ENCODE measurements around the gene SIRPA.

Gene SIRPA

GRCh38 chr20:1883986-1884385 lies 11.2 kb upstream of the SIRPA start:
- no peak overlapping the region for H3K4me3 ChIP-seq (ENCODE audit: control insufficient read depth, low read depth, low read length)
- no peak for DNase-seq (ENCODE audit: low read depth)
- TF ChIP-seq CTCF (IDR thresholded peaks at IDR 0.05; ENCODE audit: control insufficient read depth, insufficient read depth, low read depth, low read length, missing control alignments): no peak

GRCh38 chr20:1885254-1885653 lies 10.0 kb upstream of the SIRPA start:
- no peak for TF ChIP-seq CTCF (IDR thresholded peaks at IDR 0.05; ENCODE audit: control insufficient read depth, insufficient read depth, low read depth, low read length, missing control alignments)
- no peak overlapping the region for H3K4me3 ChIP-seq (ENCODE audit: control insufficient read depth, low read depth, low read length)
- DNase-seq (ENCODE audit: low read depth): no peak

- H3K4me3 ChIP-seq (ENCODE audit: control insufficient read depth, low read depth, low read length): no peak overlapping the region
- TF ChIP-seq CTCF (IDR thresholded peaks at IDR 0.05; ENCODE audit: control insufficient read depth, insufficient read depth, low read depth, low read length, missing control alignments): no peak
- no peak for DNase-seq (ENCODE audit: low read depth)
These were observed 9.1 kb upstream of the SIRPA start for GRCh38 chr20:1885940-1886693.

DNA sequence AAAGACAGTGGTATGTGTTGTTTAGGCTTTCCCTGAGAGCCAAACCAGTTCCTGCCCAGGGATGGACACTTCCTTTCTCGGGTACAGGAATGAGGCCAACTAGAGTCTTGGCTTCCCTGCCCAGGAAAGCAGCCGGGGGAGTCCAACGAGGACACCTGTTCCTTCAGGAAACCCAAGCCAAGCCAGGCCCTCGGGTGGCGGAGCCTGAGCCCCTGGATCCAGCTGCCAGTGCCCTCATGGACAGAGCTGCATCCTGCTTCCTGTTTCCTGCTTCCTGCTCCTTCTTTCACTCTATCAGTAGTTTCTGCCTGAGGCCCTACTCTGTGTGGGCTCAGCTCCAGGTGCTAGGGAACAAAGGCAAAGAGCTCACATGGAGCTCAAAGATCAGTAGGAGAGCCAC lies 7.9 kb upstream of the SIRPA start:
- no peak for TF ChIP-seq CTCF (IDR thresholded peaks at IDR 0.05; ENCODE audit: control insufficient read depth, insufficient read depth, low read depth, low read length, missing control alignments)
- H3K4me3 ChIP-seq (ENCODE audit: control insufficient read depth, low read depth, low read length): no peak overlapping the region
- no peak for DNase-seq (ENCODE audit: low read depth)

DNA sequence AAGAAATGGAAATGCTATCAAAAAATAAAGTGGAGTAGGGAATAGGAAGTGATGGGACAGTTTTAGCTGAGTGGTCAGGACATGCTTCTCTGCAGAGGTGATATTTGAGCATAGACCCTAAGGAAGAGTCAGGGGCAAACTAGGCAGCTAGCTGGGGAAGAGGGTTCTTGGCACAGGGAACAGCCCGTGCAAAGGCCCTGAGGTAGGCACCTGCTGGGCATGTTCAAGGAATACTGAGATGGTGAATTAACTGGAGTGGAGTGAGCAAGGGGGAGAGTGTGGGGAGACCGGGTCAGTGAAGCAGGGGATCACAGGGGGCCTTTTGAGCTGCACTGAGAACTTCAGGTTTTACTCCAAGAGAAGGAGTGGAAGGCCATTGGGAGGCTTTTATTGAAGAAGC lies 7.5 kb upstream of the SIRPA start:
- no peak for DNase-seq (ENCODE audit: low read depth)
- no peak for TF ChIP-seq CTCF (IDR thresholded peaks at IDR 0.05; ENCODE audit: control insufficient read depth, insufficient read depth, low read depth, low read length, missing control alignments)
- H3K4me3 ChIP-seq (ENCODE audit: control insufficient read depth, low read depth, low read length): no peak overlapping the region

DNA sequence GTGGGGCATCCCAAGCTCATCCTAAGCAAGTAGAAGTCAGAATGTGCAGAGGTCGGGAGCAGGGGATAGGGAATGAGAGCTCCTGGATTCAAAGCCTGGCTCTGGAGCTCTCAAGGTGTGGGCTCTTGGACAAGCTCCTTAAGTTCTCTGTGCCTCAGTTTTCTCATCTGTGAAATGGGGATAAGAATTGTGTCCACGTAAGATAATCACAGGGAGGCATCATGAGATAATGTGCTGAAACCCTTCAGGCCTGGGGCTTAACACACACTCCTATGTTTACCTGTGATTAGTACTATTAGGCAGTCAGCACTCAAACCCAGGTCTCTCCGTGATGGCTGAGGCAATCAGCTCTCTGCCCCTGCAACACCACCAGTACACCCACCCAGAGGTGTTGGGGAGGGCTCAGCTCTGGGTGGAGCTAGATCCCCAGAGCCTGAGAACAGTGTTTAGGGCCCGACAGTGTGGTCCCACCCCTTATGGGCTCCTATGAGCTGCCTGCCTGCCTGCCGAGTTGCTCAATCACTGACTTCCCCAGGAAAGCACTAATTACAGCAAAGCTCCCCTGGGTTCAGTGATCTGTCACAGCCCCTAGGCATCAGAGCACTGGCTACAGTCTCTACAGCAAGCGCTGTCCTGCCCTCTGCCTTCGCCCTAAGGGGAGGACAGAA lies 6.3 kb upstream of the SIRPA start:
- no peak for TF ChIP-seq CTCF (IDR thresholded peaks at IDR 0.05; ENCODE audit: control insufficient read depth, insufficient read depth, low read depth, low read length, missing control alignments)
- no peak for DNase-seq (ENCODE audit: low read depth)
- no peak overlapping the region for H3K4me3 ChIP-seq (ENCODE audit: control insufficient read depth, low read depth, low read length)
